ENCODE measurements around the gene POLD3.
"Not testable (repeated sequence)": the region's sequence is repeated elsewhere in the genome, so short reads cannot be mapped to it uniquely, and the experiment has no call there.

Gene POLD3

GRCh38 chr11:74639533-74639932, 47.2 kb downstream of the POLD3 start:
- DNase-seq, result no peak

GRCh38 chr11:74641289-74641688, 48.9 kb downstream of the POLD3 start:
- no peak for DNase-seq

- DNase-seq, result no peak
Observed at GRCh38 chr11:74641905-74642304, 49.5 kb downstream of the POLD3 start.

GRCh38 chr11:74642912-74643311, 50.5 kb downstream of the POLD3 start:
- DNase-seq, result no peak

GRCh38 chr11:74644081-74644480, 51.7 kb downstream of the POLD3 start:
- DNase-seq, result no peak

GRCh38 chr11:74646215-74646614, 53.8 kb downstream of the POLD3 start:
- no peak for DNase-seq

- DNase-seq, result no peak
Observed at GRCh38 chr11:74646954-74647353, 54.6 kb downstream of the POLD3 start.

GRCh38 chr11:74647404-74647803, 55.0 kb downstream of the POLD3 start:
- no peak for DNase-seq

- DNase-seq, result no peak
Observed at GRCh38 chr11:74647831-74648230, 55.4 kb downstream of the POLD3 start.

GRCh38 chr11:74648894-74649293, 56.5 kb downstream of the POLD3 start:
- DNase-seq, result no peak

GRCh38 chr11:74650498-74650897, 58.1 kb downstream of the POLD3 start:
- DNase-seq, result no peak

- DNase-seq, result no peak
Observed at GRCh38 chr11:74654976-74655375, 62.6 kb downstream of the POLD3 start.

GRCh38 chr11:74659124-74659523, 66.7 kb downstream of the POLD3 start:
- DNase-seq, result not testable (repeated sequence)

- DNase-seq, result no peak
Observed at GRCh38 chr11:74662487-74663103, 70.2 kb downstream of the POLD3 start.

GRCh38 chr11:74663315-74663714, 70.9 kb downstream of the POLD3 start:
- DNase-seq, result no peak

- DNase-seq, result no peak
Observed at GRCh38 chr11:74669211-74670160, 77.1 kb downstream of the POLD3 start.

- no peak for DNase-seq
Observed at GRCh38 chr11:74670171-74670570, 77.8 kb downstream of the POLD3 start.

GRCh38 chr11:74671520-74672196, 79.3 kb downstream of the POLD3 start:
- no peak for DNase-seq

GRCh38 chr11:74672332-74672955, 80.1 kb downstream of the POLD3 start:
- no peak for DNase-seq

- no peak for DNase-seq
Observed at GRCh38 chr11:74672956-74673692, 80.7 kb downstream of the POLD3 start.

- DNase-seq, result no peak
Observed at GRCh38 chr11:74673693-74674360, 81.4 kb downstream of the POLD3 start.

- DNase-seq, result no peak
Observed at GRCh38 chr11:74675761-74676160, 83.4 kb downstream of the POLD3 start.

Measured in stimulated activated CD4-positive, alpha-beta T cell treated with anti-CD3 and anti-CD28 coated beads, Interleukin-4, amount 100 ng/mL, for 24 hours (primary cell).